DND-41 (cell line): ENCODE measurements around the gene NISCH.

Experiments
- ATAC-seq: fragments of 200-7000 bp; cut with Tn5 transposase; 3 replicates; pipeline ENCODE4 v1.9.1; 2021; ENCODE audit warnings: low read depth; ENCODE audit not compliant: insufficient read depth
- DNase-seq: peaks from one replicate; pipeline ENCODE4 v3.0.0-alpha.2; 2020
- H2AFZ ChIP-seq: 2 replicates; pipeline ENCODE4 v1.6.0; 2012; ENCODE audit warnings: low read depth, low read length
- H3K27ac ChIP-seq: 2 replicates; pipeline ENCODE4 v1.5.1; 2012; ENCODE audit warnings: low read length, inconsistent platforms
- H3K27me3 ChIP-seq: fragments of 200-600 bp; sonication (generic); 2 replicates; pipeline ENCODE4 v1.6.0; 2012; ENCODE audit warnings: low read length, mild to moderate bottlenecking, inconsistent platforms; ENCODE audit not compliant: insufficient read depth, poor library complexity
- H3K36me3 ChIP-seq: 2 replicates; pipeline ENCODE4 v1.5.1; 2012; ENCODE audit warnings: low read length, inconsistent platforms; ENCODE audit not compliant: insufficient read depth
- H3K4me1 ChIP-seq: 2 replicates; pipeline ENCODE4 v1.5.1; 2012; ENCODE audit warnings: mild to moderate bottlenecking, low read length; ENCODE audit not compliant: insufficient read depth
- H3K4me2 ChIP-seq: 2 replicates; pipeline ENCODE4 v1.6.0; 2012; ENCODE audit warnings: mild to moderate bottlenecking, moderate library complexity, low read length, inconsistent platforms; ENCODE audit not compliant: insufficient read depth
- H3K4me3 ChIP-seq, 2 experiments: fragments of 200-600 bp in 1 of 2; shearing (Covaris generic) in 1 of 2; 2 replicates each; pipeline ENCODE4 v1.5.1; 2012 to 2016; ENCODE audit warnings: inconsistent platforms in 2 of 2, low read length in 2 of 2, mild to moderate bottlenecking in 2 of 2, low read depth in 1 of 2, moderate library complexity in 1 of 2
- H3K79me2 ChIP-seq: 2 replicates; pipeline ENCODE4 v1.6.0; 2012; ENCODE audit warnings: low read length, inconsistent platforms; ENCODE audit not compliant: insufficient read depth
- H3K9ac ChIP-seq: 2 replicates; pipeline ENCODE4 v1.6.0; 2012; ENCODE audit warnings: low read depth, mild to moderate bottlenecking, inconsistent platforms, low read length, moderate library complexity
- H3K9me3 ChIP-seq: 2 replicates; pipeline ENCODE4 v1.5.1; 2012; ENCODE audit warnings: low read length, moderate library complexity, mild to moderate bottlenecking, inconsistent platforms; ENCODE audit not compliant: insufficient read depth, severe bottlenecking
- H4K20me1 ChIP-seq: 2 replicates; pipeline ENCODE4 v1.6.0; 2012; ENCODE audit warnings: low read length; ENCODE audit not compliant: insufficient read depth
- CTCF ChIP-seq: IDR thresholded peaks from 2 replicates; pipeline ENCODE4 v1.5.1; 2012; ENCODE audit warnings: borderline replicate concordance, low read length, moderate library complexity, mild to moderate bottlenecking; ENCODE audit not compliant: poor library complexity, severe bottlenecking; ENCODE audit errors: extremely low read depth
- EZH2 ChIP-seq: IDR thresholded peaks from 3 replicates; pipeline ENCODE4 v1.6.1; 2012; ENCODE audit warnings: borderline replicate concordance, low read depth, mild to moderate bottlenecking, moderate library complexity, low read length, inconsistent platforms; ENCODE audit not compliant: severe bottlenecking

The NISCH gene

DNA sequence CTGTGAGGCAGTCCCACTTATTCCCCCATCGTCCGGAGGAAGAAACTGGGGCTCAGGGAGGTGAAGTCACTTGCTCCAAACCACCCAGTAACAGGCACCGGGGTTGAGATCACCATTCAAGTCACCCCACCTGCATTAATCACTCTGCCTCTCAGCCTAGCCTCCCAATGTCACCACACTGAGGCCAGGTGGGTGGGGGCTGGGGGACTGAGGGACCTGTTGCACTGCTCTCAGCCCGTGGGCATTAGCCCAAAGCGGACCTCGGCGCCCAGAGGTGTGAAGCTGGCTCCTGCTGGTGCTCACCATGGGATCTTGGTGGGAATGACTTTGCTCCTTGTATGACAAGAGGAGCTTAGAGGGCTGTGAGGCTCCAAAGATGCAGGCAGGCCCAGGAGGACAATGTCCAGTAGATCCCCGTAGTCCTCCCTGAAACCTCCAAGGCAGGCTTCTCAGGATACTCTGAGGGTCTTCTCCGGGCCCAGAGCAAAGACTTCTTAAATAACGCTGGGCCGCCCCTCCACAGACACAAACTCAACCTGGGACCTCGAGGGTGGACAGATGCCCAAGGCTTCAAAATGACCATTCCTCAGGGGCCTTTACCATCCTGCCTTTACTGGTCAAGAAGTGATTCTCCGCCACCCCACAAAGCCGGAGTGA lies 76.6 kb downstream of the NISCH start:
- Histone ChIP-seq H3K79me2 (peaks cover 5% of the 10 kb centered on the region), H3K4me2 (no peak overlapping the region), H3K4me1 (peaks cover 11% of the 10 kb centered on the region), H4K20me1 (no peaks in the 10 kb centered on the region), H2AFZ (no peak overlapping the region), H3K9ac (no peak overlapping the region), H3K27ac (no peak overlapping the region), H3K9me3 (no peaks in the 10 kb centered on the region), H3K36me3 (no peaks in the 10 kb centered on the region), H3K27me3 (no peaks in the 10 kb centered on the region), H3K4me3 (no peak overlapping the region)
- DNase-seq (no peak), ATAC-seq (no peak)
- TF ChIP-seq EZH2 (no peak), CTCF (no peak)

DNA sequence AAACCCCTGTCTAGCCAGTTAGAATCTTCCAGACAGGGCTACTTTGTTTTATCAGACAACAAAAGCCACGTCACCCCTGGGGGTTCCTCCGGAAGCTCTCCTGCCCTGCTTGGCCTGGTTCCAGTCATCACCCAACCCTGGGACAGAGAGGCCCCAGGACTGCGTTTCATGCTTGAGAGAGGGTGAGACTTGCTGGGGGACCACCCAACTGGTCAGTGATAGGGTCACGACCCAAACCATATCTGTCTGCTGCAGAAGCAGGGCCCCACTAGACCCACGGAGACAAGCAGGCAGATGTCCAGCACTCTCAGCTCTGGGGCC lies 77.1 kb downstream of the NISCH start:
- TF ChIP-seq EZH2 (no peak), CTCF (no peak)
- H3K27ac ChIP-seq: no peak overlapping the region
- H3K9me3 ChIP-seq: no peaks in the 10 kb centered on the region
- no peak overlapping the region for H3K9ac ChIP-seq
- peaks cover 10% of the 10 kb centered on the region for H3K79me2 ChIP-seq
- H3K4me2 ChIP-seq: no peak overlapping the region
- H4K20me1 ChIP-seq: peaks cover under 1% of the 10 kb centered on the region; the same call in 1 of the 2 replicates
- H3K36me3 ChIP-seq: no peaks in the 10 kb centered on the region
- DNase-seq: no peak
- H3K27me3 ChIP-seq: no peaks in the 10 kb centered on the region
- H2AFZ ChIP-seq: no peak overlapping the region
- ATAC-seq: no peak
- H3K4me3 ChIP-seq: no peak overlapping the region
- H3K4me1 ChIP-seq: peaks cover 16% of the 10 kb centered on the region

DNA sequence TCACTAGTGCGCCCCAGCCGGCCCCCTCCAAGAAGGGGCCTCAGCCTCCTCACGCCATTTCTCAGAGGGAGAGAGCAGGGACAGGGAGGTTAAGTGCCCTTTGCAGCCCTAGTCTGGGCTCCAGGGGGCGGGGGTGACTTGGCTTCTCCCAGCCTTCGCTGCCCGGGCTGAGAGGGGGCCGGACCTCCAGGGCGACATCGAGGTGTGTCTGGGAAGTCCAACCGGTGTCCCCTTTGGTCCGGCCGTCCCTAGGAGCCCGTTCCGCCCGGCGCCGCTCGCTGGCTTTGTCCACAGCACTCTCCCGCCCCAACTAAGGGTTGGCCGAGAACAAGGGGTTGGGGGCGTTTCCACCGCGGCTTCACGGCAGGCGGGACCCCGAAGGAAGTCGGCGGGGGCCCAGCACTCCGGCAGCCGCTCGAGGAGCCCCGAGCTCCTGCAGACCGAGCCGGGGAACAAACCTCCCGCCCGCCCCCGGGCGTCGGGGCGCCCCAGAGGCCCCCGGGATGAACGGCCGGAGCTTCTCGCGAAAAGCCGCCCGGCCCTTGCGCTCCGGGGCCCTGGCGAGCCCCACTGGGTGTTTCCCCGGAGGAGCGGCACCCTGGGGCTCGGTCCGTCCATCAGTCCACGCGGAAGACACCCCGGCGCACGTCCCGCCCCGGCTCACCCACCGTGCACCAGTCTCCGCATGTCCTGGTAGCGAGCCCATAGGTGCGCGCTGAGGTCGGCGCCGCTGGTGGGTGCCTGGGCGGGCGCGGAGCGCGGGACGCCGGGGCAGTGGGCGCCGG lies 77.6 kb downstream of the NISCH start:
- Histone ChIP-seq H3K27me3 (no peaks in the 10 kb centered on the region), H3K4me3 (no peak overlapping the region), H4K20me1 (peaks cover 6% of the 10 kb centered on the region; the same call in 1 of the 2 replicates), H3K4me2 (no peak overlapping the region), H3K9ac (no peak overlapping the region), H3K9me3 (no peaks in the 10 kb centered on the region), H2AFZ (no peak overlapping the region), H3K36me3 (no peaks in the 10 kb centered on the region), H3K27ac (no peak overlapping the region), H3K4me1 (peaks cover 21% of the 10 kb centered on the region), H3K79me2 (peaks cover 15% of the 10 kb centered on the region)
- TF ChIP-seq CTCF (no peak), EZH2 (no peak)
- no peak for DNase-seq
- no peak for ATAC-seq
